ENCODE measurements around the gene TPRA1. TPM values are rescaled to one million over a fixed set of nuclear protein-coding genes. Genes with fewer than 3 reads are reported as not detected.

TPRA1 gene
- total RNA-seq, 1 donor, result 30.4 TPM

GRCh38 chr3:127524296-127524896 lies 66.1 kb downstream of the TPRA1 start:
- no peaks in the 10 kb centered on the region for H3K36me3 ChIP-seq (ENCODE audit: insufficient read depth, low read length)
- TF ChIP-seq CTCF (IDR thresholded peaks at IDR 0.05; ENCODE audit: extremely low read depth, low read depth, low read length), result no peak
- DNase-seq (ENCODE audit: insufficient read length, low spot score, missing footprints), result peak; percentile 52
- H3K4me1 ChIP-seq (ENCODE audit: insufficient read depth, low read length), result no peaks in the 10 kb centered on the region
- no peak overlapping the region for H3K27ac ChIP-seq (ENCODE audit: low read depth, low read length)
- no peaks in the 10 kb centered on the region for H3K79me2 ChIP-seq (ENCODE audit: insufficient read depth, low read length)
- no peak overlapping the region for H3K4me2 ChIP-seq (ENCODE audit: insufficient read depth, low read length)
- H3K27me3 ChIP-seq (ENCODE audit: insufficient read depth, low read length), result peaks cover 16% of the 10 kb centered on the region
- peaks cover 2% of the 10 kb centered on the region for H3K9me3 ChIP-seq (ENCODE audit: low read depth, low read length)
- H3K4me3 ChIP-seq (ENCODE audit: insufficient read depth, low read length), result no peak overlapping the region
- no peaks in the 10 kb centered on the region for H4K20me1 ChIP-seq (ENCODE audit: insufficient read depth, low read length)
- H2AFZ ChIP-seq (ENCODE audit: low read length), result no peak overlapping the region

Small RNA genes lying within 50 kb of the gene (small RNA-seq; reads per million reads assigned to genes)
- not detected for gene AC084035.1
- not detected for gene MIR6825
- gene MIR7976, result 1.2 reads per million, percentile 38 among the genes with 10 or more reads in this experiment

Other genes starting within 250 kb of the TPRA1 start
- 14.5 and 15.3 TPM in 2 replicates for gene MCM2, start 7.7 kb upstream of the TPRA1 start, total RNA-seq
- gene PODXL2, start 38.5 kb upstream of the TPRA1 start, total RNA-seq, result 0.36 and 0.59 TPM in 2 replicates
- 14.7 and 17.7 TPM in 2 replicates for gene ABTB1, start 82.2 kb upstream of the TPRA1 start, total RNA-seq
- gene MGLL, start 231.8 kb upstream of the TPRA1 start, total RNA-seq, result 10.6 and 18.1 TPM in 2 replicates